H1 (cell line): ENCODE results near the gene SHH.

Experiments
- CEBPB ChIP-seq: IDR thresholded peaks from 2 replicates; pipeline ENCODE4 v1.6.1; 2012; ENCODE audit warnings: low read depth, low read length
- HDAC6 ChIP-seq: IDR thresholded peaks from one replicate; pipeline ENCODE4 v1.7.1; 2012; ENCODE audit warnings: low read depth, mild to moderate bottlenecking, inconsistent platforms, low read length, moderate library complexity
- TAF1 ChIP-seq: IDR thresholded peaks from 2 replicates; pipeline ENCODE4 v1.6.1; 2011; ENCODE audit warnings: mild to moderate bottlenecking, low read depth, low read length
- TF ChIP-seq, protein P1 (sequence below), 3 experiments: IDR thresholded peaks; 1 replicate in 2 of 3; 2 replicates in 1 of 3; pipeline versions ENCODE4 v1.5.1 to v1.6.1; 2011; ENCODE audit warnings: low read length in 3 of 3, mild to moderate bottlenecking in 3 of 3, inconsistent platforms in 2 of 3, low read depth in 1 of 3, moderate library complexity in 1 of 3; ENCODE audit not compliant: insufficient read depth in 1 of 3; ENCODE audit errors: control extremely low read depth in 1 of 3
- TF ChIP-seq, protein P2 (sequence below): IDR thresholded peaks from 2 replicates; pipeline ENCODE4 v1.6.1; 2012; ENCODE audit warnings: inconsistent platforms

DNA sequence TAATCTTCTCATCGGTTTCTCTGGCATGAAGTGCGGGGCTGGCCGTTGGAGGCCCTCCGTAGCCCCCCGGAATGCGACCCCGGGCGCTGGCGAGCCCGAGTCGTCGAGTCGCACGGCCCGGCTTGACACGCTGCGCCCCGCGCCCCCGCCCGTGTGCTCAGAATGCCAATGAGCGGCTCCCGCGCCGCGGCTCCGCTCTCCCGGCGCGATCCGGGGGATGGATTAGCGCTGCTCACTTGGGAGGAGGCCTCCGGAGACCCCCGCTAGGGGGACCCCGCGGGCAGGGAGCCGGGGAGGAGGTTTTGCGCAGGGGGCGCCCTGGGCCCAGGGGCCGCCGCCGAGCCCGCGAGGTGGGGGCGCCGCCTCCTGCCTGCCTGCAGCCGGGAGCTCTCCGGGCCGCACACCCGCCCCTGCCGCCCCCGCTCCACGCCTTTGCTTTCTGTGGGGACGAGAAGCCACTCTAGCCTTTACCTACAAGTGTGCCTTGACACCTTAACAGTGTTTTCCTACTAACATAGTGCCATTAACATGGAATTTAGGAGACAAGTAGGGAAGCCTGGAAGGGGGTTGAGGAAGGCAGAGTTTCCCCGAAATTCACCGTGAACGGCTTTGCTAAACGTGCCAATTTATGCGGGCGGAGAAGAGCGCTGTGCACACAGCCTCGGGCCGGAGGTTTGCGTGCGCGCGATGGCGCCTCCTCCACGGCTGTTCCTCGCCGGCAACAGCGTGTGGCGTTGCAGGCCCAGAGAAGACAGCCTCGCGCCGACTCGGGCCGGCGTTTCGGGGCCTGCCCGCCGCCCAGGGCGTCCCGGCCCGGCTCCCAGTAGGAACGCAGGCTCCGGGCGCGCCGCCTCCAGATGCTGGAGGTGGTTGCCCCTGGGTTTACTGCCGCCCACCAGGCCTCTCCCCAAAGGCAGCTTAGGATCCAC lies 7.1 kb downstream of the SHH start:
- TF ChIP-seq CEBPB, result no peak
- TF ChIP-seq, protein P1, sequence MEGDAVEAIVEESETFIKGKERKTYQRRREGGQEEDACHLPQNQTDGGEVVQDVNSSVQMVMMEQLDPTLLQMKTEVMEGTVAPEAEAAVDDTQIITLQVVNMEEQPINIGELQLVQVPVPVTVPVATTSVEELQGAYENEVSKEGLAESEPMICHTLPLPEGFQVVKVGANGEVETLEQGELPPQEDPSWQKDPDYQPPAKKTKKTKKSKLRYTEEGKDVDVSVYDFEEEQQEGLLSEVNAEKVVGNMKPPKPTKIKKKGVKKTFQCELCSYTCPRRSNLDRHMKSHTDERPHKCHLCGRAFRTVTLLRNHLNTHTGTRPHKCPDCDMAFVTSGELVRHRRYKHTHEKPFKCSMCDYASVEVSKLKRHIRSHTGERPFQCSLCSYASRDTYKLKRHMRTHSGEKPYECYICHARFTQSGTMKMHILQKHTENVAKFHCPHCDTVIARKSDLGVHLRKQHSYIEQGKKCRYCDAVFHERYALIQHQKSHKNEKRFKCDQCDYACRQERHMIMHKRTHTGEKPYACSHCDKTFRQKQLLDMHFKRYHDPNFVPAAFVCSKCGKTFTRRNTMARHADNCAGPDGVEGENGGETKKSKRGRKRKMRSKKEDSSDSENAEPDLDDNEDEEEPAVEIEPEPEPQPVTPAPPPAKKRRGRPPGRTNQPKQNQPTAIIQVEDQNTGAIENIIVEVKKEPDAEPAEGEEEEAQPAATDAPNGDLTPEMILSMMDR (IDR thresholded peaks at IDR 0.05; ENCODE audit: control extremely low read depth in 1 of 3, insufficient read depth in 1 of 3, low read depth in 1 of 3, low read length in 3 of 3), result peak in 2 of 3 experiments; percentile 64 to 86; a peak in 3 of 4 replicates
- no peak for TF ChIP-seq TAF1
- TF ChIP-seq, protein P2, sequence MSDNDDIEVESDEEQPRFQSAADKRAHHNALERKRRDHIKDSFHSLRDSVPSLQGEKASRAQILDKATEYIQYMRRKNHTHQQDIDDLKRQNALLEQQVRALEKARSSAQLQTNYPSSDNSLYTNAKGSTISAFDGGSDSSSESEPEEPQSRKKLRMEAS, result peak; percentile 84
- TF ChIP-seq HDAC6, result no peak
